Measurements from ENCODE around the gene RACK1.
A peak's percentile ranks its signal among the peaks of the same experiment; 100 is the strongest.

Gene RACK1

DNA sequence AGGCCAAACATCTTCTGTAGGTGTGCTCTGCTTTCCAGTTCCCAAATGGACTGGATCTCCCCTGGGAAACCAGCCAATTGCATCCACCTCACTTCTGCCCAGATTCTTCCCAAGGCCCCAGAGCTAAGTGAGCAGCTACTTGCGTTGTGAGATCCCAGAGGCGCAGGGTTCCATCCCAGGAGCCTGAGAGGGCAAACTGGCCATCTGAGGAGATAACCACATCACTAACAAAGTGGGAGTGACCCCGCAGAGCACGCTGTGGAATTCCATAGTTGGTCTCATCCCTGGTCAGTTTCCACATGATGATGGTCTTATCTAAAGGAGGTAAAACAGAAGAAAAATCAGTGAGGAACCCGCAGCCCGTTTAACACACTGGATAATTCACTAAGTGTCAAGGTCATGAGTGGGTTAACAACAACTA, 1.7 kb downstream of the RACK1 start:
- Mint-ChIP-seq H3K4me3 (peak overlapping the region; percentile 96), H3K36me3 (peaks cover 42% of the 10 kb centered on the region), H3K9me3 (no peaks in the 10 kb centered on the region), H3K27ac (peak overlapping the region; percentile 99), H3K4me1 (peaks cover 57% of the 10 kb centered on the region), H3K27me3 (no peaks in the 10 kb centered on the region)

DNA sequence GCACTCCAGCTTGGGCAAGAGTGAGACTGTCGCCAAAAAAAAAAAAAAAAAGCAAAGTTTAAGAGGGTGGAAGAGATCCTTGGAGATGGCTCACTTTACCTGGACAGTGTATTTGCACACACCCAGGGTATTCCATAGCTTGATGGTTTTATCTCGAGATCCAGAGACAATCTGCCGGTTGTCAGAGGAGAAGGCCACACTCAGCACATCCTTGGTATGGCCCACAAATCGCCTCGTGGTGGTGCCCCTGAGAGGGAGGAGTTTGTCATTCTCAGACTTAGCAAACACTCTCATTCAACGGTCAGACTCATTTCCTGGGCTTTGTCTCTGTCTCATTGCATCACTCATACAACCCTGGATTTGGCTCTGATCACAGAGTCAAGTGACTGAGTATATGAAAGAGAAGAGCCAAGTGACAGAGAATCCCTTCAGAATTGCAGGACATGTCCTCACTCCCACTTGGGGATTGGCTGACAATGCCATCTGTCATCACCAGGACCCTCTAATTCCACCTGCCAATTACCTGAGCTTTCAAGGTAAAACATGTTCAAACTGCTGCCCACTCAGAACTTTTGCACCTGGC, 2.2 kb downstream of the RACK1 start:
- Mint-ChIP-seq H3K27me3 (no peaks in the 10 kb centered on the region), H3K36me3 (peaks cover 45% of the 10 kb centered on the region), H3K27ac (peak overlapping the region; percentile 99), H3K4me1 (peaks cover 56% of the 10 kb centered on the region), H3K9me3 (no peaks in the 10 kb centered on the region), H3K4me3 (peak overlapping the region; percentile 96)

DNA sequence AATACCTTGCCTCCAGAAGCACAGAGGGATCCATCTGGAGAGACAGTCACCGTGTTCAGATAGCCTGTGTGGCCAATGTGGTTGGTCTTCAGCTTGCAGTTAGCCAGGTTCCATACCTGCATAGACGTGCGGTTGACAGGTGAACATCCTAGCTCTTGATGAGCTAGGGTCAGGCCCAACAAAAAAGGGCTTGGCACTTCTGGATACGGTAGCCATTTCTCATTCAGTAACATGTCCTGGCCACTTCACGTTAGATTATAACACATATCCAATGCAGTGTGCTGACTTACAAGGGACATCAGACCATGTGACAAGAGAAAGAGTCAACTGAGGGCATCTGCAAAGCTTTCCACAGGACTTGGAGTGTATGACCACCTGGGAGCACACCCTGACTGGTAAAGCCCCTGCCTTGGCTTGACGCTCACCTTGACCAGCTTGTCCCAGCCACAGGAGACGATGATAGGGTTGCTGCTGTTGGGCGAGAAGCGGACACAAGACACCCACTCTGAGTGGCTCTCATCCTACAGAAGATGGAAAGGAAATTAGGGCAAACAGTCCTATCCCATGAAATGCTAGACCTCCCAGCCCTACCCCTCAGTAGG, 4.5 kb downstream of the RACK1 start:
- H3K27me3 Mint-ChIP-seq = no peaks in the 10 kb centered on the region
- peaks cover 50% of the 10 kb centered on the region for H3K36me3 Mint-ChIP-seq
- peaks cover 38% of the 10 kb centered on the region for H3K4me1 Mint-ChIP-seq
- H3K9me3 Mint-ChIP-seq = no peaks in the 10 kb centered on the region
- H3K4me3 Mint-ChIP-seq = peak overlapping the region; percentile 53
- H3K27ac Mint-ChIP-seq = peak overlapping the region; percentile 74

DNA sequence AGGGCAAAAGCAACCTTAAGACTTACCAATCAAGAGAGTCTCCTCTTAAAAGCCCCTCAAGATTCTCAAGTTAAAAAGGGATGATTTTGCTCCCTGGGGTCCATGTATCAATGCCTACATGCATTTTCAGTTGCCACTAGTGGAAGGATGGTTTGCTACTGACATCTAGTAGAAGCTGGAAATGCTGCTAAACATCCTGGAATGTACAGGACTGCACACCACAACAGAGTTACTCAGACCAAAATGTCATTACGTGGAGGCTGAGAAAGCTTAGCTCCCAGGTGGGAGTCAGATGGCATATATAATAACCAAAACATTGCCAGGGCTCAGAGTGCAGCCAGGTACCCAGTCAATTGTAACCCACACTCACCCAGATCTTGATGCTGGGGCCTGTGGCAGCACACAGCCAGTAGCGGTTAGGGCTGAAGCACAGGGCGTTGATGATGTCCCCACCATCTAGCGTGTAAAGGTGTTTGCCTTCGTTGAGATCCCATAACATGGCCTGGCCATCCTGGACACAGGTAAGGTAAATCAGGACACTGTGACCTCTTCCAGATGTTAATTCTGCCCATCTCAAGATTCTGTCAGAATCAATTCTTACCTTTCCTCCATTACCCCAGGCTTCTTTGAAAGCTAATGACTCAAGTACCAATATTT, 5.8 kb downstream of the RACK1 start:
- Mint-ChIP-seq H3K4me3 (peak overlapping the region; percentile 61), H3K27ac (peak overlapping the region; percentile 76), H3K27me3 (no peaks in the 10 kb centered on the region), H3K9me3 (no peaks in the 10 kb centered on the region), H3K36me3 (peaks cover 41% of the 10 kb centered on the region), H3K4me1 (peaks cover 33% of the 10 kb centered on the region)

DNA sequence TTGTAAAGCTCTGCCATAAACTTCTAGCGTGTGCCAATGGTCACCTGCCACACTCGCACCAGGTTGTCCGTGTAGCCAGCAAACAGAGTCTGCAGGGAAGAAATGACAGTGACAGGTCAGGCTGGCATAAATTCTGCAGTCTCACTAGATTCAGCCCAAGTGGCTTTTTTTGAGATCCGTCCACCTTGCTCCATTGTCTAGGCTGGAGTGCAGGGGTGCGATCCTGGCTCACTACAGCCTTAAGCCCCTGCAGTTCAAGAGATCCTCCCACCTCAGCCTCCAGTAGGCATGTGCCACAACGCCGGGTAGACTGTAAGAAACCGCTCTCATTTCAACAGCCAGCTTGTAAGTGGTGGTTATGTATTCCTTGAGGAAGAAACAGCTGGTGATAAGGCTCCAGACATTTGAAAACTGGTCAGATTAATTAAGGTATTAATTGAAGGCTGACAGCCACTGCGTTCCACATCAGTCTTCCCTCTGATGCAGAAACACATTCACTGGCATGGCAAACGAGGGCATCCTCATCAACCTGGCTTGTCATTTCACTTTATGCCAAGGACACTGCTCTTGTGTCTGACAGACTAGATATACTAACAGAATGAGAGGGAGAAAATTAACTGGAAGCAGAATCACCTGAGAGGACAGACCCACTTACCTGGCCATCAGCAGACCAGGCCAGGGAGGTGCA, 6.6 kb downstream of the RACK1 start:
- H3K4me1 Mint-ChIP-seq = peaks cover 35% of the 10 kb centered on the region
- H3K4me3 Mint-ChIP-seq = peak overlapping the region; percentile 15
- peaks cover 36% of the 10 kb centered on the region for H3K36me3 Mint-ChIP-seq
- peak overlapping the region; percentile 78 for H3K27ac Mint-ChIP-seq
- H3K9me3 Mint-ChIP-seq = no peaks in the 10 kb centered on the region
- H3K27me3 Mint-ChIP-seq = no peaks in the 10 kb centered on the region

DNA sequence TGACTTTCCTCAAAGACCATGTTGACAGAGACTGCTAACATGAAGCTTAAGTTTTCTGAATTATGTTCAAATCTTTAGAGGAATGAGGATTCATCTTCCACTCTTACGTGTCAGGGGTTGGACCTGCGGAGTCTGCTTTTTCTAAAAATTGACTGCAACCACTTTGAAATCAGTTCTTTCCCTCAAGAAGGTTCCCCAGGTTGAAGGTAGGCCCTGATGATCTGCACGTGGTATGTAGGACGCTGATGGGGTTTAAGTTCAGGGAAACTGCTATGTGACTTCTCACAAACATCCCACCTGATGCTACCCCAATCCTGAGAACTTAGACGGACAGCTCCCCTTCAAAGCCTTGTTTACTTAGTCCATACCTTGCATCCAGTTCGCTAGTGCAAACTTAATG, 7.2 kb downstream of the RACK1 start:
- Mint-ChIP-seq H3K4me1 (peaks cover 31% of the 10 kb centered on the region), H3K4me3 (no peak overlapping the region), H3K27me3 (no peaks in the 10 kb centered on the region), H3K36me3 (peaks cover 31% of the 10 kb centered on the region), H3K27ac (peak overlapping the region; percentile 78), H3K9me3 (no peaks in the 10 kb centered on the region)

DNA sequence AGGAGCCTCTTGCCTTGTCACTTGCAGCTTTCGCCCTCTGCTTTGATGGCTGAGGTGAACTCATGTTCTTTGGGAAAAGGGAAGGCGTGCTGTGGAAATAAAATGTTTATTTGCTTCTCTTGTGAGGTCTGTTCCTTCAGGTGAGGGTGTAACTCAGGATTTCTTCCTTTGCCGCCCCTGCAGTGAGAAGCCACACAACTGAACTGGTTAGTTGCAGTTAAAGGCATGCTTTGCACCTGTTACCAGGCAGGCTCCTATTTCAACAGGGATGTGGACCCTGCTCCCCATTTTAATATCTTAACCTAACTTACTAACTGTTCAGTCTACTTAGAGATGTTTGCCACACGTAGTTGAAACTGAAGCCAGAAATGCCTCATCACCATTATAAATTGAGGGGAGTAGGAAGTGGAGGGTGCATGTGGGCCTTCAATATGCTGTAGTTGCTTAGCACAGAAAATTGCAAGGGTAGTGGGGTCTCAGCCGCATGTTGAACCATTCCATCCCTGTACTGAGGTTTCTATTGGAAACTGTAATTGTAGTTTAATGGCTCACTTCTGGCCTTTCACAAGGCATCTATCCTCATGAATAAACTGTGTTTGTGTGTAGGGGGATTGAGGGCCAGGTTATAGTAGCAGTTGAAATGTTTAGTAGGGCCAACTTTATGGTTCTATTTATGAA, 7.9 kb downstream of the RACK1 start:
- Mint-ChIP-seq H3K4me1 (peaks cover 25% of the 10 kb centered on the region), H3K4me3 (no peak overlapping the region), H3K27ac (peak overlapping the region; percentile 78), H3K36me3 (peaks cover 28% of the 10 kb centered on the region), H3K9me3 (no peaks in the 10 kb centered on the region), H3K27me3 (no peaks in the 10 kb centered on the region)

DNA sequence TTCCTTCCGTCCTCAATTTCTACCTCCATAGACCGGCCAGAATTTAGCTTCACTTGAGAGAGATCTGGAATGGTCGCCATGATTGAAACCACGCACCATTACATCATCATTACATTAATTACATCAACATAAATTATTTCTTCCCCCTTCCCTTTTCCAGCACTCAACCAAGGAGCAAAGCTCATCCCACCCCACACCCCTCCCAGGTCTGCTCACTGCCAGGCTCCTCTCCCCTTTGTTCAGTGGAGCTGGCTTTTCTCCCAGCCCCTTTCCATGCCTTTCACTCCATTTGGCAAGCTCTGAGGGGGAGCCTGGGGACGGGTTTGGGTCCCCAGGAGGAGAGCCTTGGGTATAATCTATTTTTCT, 8.4 kb downstream of the RACK1 start:
- Mint-ChIP-seq H3K27me3 (no peaks in the 10 kb centered on the region), H3K36me3 (peaks cover 28% of the 10 kb centered on the region), H3K9me3 (no peaks in the 10 kb centered on the region), H3K4me1 (peaks cover 27% of the 10 kb centered on the region), H3K27ac (peak overlapping the region; percentile 78), H3K4me3 (no peak overlapping the region)

DNA sequence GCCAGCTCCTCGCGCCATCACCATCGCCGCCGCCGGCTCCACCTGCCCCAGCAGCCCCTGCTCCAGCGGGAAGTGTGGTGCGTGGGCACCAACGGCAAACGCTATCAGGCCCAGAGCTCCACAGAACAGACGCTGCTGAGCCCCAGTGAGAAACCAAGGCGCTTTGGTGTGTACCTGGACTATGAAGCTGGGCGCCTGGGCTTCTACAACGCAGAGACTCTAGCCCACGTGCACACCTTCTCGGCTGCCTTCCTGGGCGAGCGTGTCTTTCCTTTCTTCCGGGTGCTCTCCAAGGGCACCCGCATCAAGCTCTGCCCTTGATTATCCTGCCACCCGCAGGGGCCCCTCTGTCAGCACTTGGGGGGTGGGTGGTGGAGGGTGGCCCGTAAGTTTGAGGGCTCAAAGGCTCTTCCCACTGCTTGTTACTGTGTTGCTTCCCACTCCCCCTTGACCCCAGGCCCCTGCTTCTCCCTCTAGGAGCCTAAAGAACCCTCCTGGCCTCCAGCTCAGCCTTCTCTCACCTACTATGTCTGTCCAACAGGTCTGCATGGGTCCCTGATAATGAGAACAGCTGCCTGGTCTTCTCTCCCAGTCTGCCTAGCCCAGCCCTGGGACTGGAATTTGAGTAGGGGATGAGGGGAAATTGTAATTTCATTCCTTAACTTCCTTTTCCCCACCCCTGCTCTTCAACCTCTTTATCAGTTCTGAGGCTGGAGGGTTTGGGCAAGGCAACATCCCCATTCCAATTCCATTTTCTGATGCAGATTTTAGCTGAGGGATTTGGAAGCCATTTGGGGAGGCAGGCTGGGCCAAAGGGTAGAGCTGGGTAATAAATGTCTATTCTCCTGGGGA, 9.0 kb downstream of the RACK1 start:
- Mint-ChIP-seq H3K36me3 (peaks cover 28% of the 10 kb centered on the region), H3K27ac (peak overlapping the region; percentile 78), H3K9me3 (no peaks in the 10 kb centered on the region), H3K27me3 (no peaks in the 10 kb centered on the region), H3K4me1 (peaks cover 30% of the 10 kb centered on the region), H3K4me3 (no peak overlapping the region)

DNA sequence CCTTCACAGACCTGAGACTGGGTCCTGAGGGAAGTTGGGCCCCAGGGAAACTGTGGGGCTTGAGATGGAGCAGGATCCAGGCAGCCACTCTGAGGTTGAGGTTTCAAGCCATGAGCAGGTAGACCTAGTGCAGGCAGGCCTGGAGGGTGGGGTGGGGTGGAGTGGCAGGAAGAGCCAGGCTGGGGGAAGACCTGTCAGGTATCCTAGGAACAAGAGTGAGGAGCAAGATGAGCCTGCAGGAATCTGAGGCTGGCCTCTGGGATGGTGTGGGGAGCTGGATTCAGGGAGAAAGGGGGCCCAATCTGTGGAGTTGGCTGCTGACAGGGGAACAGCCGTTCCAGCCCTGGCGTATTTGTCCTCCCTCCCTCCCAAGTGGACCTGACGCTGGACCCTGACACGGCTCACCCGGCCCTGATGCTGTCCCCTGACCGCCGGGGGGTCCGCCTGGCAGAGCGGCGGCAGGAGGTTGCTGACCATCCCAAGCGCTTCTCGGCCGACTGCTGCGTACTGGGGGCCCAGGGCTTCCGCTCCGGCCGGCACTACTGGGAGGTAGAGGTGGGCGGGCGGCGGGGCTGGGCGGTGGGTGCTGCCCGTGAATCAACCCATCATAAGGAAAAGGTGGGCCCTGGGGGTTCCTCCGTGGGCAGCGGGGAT, 9.8 kb downstream of the RACK1 start:
- Mint-ChIP-seq H3K27me3 (no peaks in the 10 kb centered on the region), H3K4me3 (no peak overlapping the region), H3K27ac (no peak overlapping the region), H3K4me1 (peaks cover 31% of the 10 kb centered on the region), H3K9me3 (no peaks in the 10 kb centered on the region), H3K36me3 (peaks cover 23% of the 10 kb centered on the region)

DNA sequence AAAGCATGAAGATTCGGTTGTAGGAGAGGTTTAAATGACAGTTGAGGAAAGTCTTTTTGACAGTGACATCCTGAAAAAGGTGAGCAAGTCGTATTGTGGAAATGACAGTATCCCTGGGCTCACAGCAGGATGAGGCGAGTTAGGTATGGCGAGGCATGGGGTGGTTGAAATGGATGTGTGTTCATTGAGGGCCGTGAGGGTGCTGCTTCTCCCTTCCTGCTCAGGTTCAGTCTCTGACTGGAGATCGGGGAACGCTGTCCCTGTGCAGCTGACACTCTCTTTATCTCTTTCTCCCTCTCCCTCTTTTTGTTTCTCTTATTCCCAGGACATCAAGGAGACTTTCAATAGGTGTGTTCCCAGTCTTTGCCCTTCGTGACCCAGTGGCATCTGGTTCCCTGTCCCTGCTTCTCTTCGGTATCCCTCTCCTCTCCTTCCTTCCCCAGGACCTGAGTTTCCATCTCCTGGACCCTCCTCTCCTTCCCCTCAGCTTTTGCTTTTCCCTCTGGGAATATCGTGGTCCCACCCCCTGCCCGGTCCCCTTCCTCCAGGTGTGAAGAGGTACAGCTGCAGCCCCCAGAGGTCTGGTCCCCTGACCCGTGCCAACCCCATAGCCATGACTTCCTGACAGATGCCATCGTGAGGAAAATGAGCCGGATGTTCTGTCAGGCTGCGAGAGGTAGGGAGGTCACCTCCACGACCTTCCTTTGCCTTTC, 10.5 kb downstream of the RACK1 start:
- no peaks in the 10 kb centered on the region for H3K9me3 Mint-ChIP-seq
- H3K36me3 Mint-ChIP-seq = peaks cover 20% of the 10 kb centered on the region
- no peaks in the 10 kb centered on the region for H3K27me3 Mint-ChIP-seq
- H3K4me3 Mint-ChIP-seq = no peak overlapping the region
- peak overlapping the region; percentile 37 for H3K27ac Mint-ChIP-seq
- peaks cover 26% of the 10 kb centered on the region for H3K4me1 Mint-ChIP-seq

DNA sequence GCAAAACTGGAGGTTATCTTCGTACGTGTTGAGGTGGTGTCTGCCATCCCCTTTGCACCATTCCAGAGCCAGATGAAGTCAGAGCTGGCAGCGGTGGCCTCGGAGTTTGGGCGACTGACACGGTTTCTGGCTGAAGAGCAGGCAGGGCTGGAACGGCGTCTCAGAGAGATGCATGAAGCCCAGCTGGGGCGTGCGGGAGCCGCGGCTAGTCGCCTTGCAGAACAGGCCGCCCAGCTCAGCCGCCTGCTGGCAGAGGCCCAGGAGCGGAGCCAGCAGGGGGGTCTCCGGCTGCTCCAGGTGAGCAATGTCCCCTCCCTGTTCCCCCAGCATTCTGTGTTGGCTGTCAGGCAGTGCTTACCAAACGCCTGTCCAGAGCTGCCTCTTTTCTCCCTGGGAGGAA, 11.1 kb downstream of the RACK1 start:
- Mint-ChIP-seq H3K4me3 (no peak overlapping the region), H3K4me1 (peaks cover 21% of the 10 kb centered on the region), H3K36me3 (peaks cover 15% of the 10 kb centered on the region), H3K27ac (no peak overlapping the region), H3K27me3 (no peaks in the 10 kb centered on the region), H3K9me3 (no peaks in the 10 kb centered on the region)

DNA sequence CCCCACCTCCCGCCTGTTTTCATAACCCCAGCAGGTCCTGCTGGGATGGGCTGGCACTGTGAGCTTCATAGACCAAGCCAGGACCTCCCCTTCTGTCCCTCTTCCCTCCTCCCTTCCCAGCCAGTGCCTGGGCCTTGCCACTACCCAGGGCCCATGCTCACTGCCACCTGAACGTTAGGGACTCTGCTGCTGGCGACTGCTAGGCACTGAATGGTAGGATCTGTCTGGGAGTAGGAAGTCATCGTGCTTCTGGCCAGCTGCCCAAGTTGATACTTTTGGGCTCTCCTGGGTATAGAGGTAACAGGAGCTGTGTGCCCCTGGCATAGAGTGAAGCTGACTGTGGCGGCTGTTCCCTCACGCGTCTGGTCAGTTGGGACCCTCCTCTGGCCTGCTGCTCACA, 12.3 kb downstream of the RACK1 start:
- no peaks in the 10 kb centered on the region for H3K9me3 Mint-ChIP-seq
- H3K27me3 Mint-ChIP-seq = no peaks in the 10 kb centered on the region
- peaks cover 8% of the 10 kb centered on the region for H3K36me3 Mint-ChIP-seq
- H3K4me1 Mint-ChIP-seq = peaks cover 24% of the 10 kb centered on the region
- H3K27ac Mint-ChIP-seq = peak overlapping the region; percentile 84
- no peak overlapping the region for H3K4me3 Mint-ChIP-seq

DNA sequence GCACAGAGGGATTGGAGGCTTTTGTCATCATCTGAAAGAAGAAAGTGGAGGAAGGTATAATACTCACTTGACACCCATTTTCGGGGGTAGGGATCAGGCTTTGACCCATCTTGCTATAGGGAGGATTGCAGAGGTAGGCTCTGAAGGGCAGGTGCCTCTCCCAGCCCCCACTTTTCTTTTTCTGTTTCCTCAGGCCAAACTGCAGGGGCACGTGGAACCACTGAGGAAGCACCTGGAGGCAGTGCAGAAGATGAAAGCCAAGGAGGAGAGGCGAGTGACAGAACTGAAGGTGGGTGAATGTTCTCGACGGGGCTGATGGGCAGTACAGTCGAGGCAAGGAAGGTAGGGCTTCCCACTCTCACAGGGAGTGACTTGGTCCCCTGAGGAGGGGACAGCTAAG, 13.2 kb downstream of the RACK1 start:
- peaks cover 31% of the 10 kb centered on the region for H3K4me1 Mint-ChIP-seq
- no peaks in the 10 kb centered on the region for H3K9me3 Mint-ChIP-seq
- no peaks in the 10 kb centered on the region for H3K27me3 Mint-ChIP-seq
- H3K36me3 Mint-ChIP-seq = peaks cover 8% of the 10 kb centered on the region
- no peak overlapping the region for H3K4me3 Mint-ChIP-seq
- peak overlapping the region; percentile 81 for H3K27ac Mint-ChIP-seq
